Activated naive CD8-positive, alpha-beta T cell treated with anti-CD3 and anti-CD28 coated beads, Interleukin-2, amount 50 U/mL, for 24 hours (primary cell): ENCODE results near the gene LRRC8A.
A peak's percentile ranks its signal among the peaks of the same experiment; 100 is the strongest.
"Not testable (repeated sequence)": the region's sequence is repeated elsewhere in the genome, so short reads cannot be mapped to it uniquely, and the experiment has no call there.

Experiments used
- ATAC-seq: fragments of 150-1000 bp; cut with Tn5 transposase; one replicate; pipeline ENCODE4 v1.10.0; 2021
- DNase-seq: peaks from one replicate; pipeline ENCODE4 v3.0.0; 2021
- H3K27ac Mint-ChIP-seq: one replicate; pipeline ENCODE4 v1.8.0; 2021; ENCODE audit warnings: mild to moderate bottlenecking, mixed read lengths
- H3K27me3 Mint-ChIP-seq: one replicate; pipeline ENCODE4 v1.8.0; 2021; ENCODE audit warnings: mixed read lengths
- H3K36me3 Mint-ChIP-seq: one replicate; pipeline ENCODE4 v1.8.0; 2021; ENCODE audit warnings: low read depth, mixed read lengths
- H3K4me1 Mint-ChIP-seq: one replicate; pipeline ENCODE4 v1.8.0; 2021; ENCODE audit warnings: mixed read lengths
- H3K4me3 Mint-ChIP-seq: one replicate; pipeline ENCODE4 v1.8.0; 2021; ENCODE audit warnings: mild to moderate bottlenecking, moderate library complexity, mixed read lengths
- H3K9me3 Mint-ChIP-seq: one replicate; pipeline ENCODE4 v1.8.0; 2021; ENCODE audit warnings: mixed read lengths

Gene LRRC8A

GRCh38 chr9:128881884-128882676 lies at the start of gene LRRC8A, which contains the start of gene KYAT1:
TSS of gene LRRC8A (plus strand) at chr9:128882133. CDS start at chr9:128907165, 25,032 bp downstream.
TSS of gene KYAT1 (minus strand) at chr9:128881950. CDS start at chr9:128845405, 36,545 bp downstream.
- peak within 1 kb of the TSS; percentile 96 for H3K4me3 Mint-ChIP-seq
- peaks cover 41% of the 10 kb centered on the region for H3K4me1 Mint-ChIP-seq

GRCh38 chr9:128833696-128834095 lies 48.2 kb upstream of the LRRC8A start:
- peaks cover 9% of the 10 kb centered on the region for H3K4me1 Mint-ChIP-seq
- H3K9me3 Mint-ChIP-seq = no peaks in the 10 kb centered on the region
- no peak for DNase-seq
- no peaks in the 10 kb centered on the region for H3K27me3 Mint-ChIP-seq
- no peak overlapping the region for H3K27ac Mint-ChIP-seq
- H3K36me3 Mint-ChIP-seq = peaks cover 16% of the 10 kb centered on the region
- no peak for ATAC-seq
- no peak overlapping the region for H3K4me3 Mint-ChIP-seq

More at GRCh38 chr9:128881884-128882676, at the start of gene LRRC8A, which contains the start of gene KYAT1:
- peaks cover 5% of the 10 kb centered on the region for H3K36me3 Mint-ChIP-seq
- H3K9me3 Mint-ChIP-seq = no peaks in the 10 kb centered on the region
- DNase-seq (peak; percentile 99), ATAC-seq (peak; percentile 95)
- peak within 1 kb of the TSS; percentile 87 for H3K27ac Mint-ChIP-seq
- H3K27me3 Mint-ChIP-seq = no peaks in the 10 kb centered on the region

GRCh38 chr9:128835246-128836210 lies 46.4 kb upstream of the LRRC8A start:
- no peak for DNase-seq
- Mint-ChIP-seq H3K4me1 (no peaks in the 10 kb centered on the region), H3K27me3 (no peaks in the 10 kb centered on the region), H3K27ac (no peak overlapping the region), H3K36me3 (peaks cover 11% of the 10 kb centered on the region), H3K9me3 (no peaks in the 10 kb centered on the region), H3K4me3 (no peak overlapping the region)
- no peak for ATAC-seq

- ATAC-seq (no peak), DNase-seq (no peak)
- peaks cover 11% of the 10 kb centered on the region for H3K36me3 Mint-ChIP-seq
- no peak overlapping the region for H3K4me3 Mint-ChIP-seq
- no peak overlapping the region for H3K27ac Mint-ChIP-seq
- no peaks in the 10 kb centered on the region for H3K4me1 Mint-ChIP-seq
- no peaks in the 10 kb centered on the region for H3K27me3 Mint-ChIP-seq
- H3K9me3 Mint-ChIP-seq = no peaks in the 10 kb centered on the region
Observed at GRCh38 chr9:128836509-128837145, 45.3 kb upstream of the LRRC8A start.

GRCh38 chr9:128838338-128838737 lies 43.6 kb upstream of the LRRC8A start:
- no peak for DNase-seq
- H3K9me3 Mint-ChIP-seq = no peaks in the 10 kb centered on the region
- H3K36me3 Mint-ChIP-seq = peaks cover 8% of the 10 kb centered on the region
- H3K27me3 Mint-ChIP-seq = no peaks in the 10 kb centered on the region
- H3K27ac Mint-ChIP-seq = no peak overlapping the region
- H3K4me3 Mint-ChIP-seq = no peak overlapping the region
- ATAC-seq = no peak
- H3K4me1 Mint-ChIP-seq = no peaks in the 10 kb centered on the region

GRCh38 chr9:128840524-128840923 lies 41.4 kb upstream of the LRRC8A start:
- Mint-ChIP-seq H3K36me3 (peaks cover 4% of the 10 kb centered on the region), H3K4me1 (no peaks in the 10 kb centered on the region), H3K27me3 (no peaks in the 10 kb centered on the region), H3K9me3 (no peaks in the 10 kb centered on the region), H3K4me3 (no peak overlapping the region), H3K27ac (no peak overlapping the region)
- DNase-seq (no peak), ATAC-seq (no peak)

GRCh38 chr9:128841694-128842492 lies 40.0 kb upstream of the LRRC8A start:
- Mint-ChIP-seq H3K9me3 (no peaks in the 10 kb centered on the region), H3K36me3 (peaks cover 4% of the 10 kb centered on the region), H3K27ac (no peak overlapping the region), H3K4me1 (no peaks in the 10 kb centered on the region), H3K4me3 (no peak overlapping the region), H3K27me3 (no peaks in the 10 kb centered on the region)
- ATAC-seq = no peak
- no peak for DNase-seq

- not testable (repeated sequence) for H3K36me3 Mint-ChIP-seq, H3K27me3 Mint-ChIP-seq, H3K27ac Mint-ChIP-seq, ATAC-seq, H3K4me3 Mint-ChIP-seq, DNase-seq, H3K9me3 Mint-ChIP-seq, H3K4me1 Mint-ChIP-seq
Observed at GRCh38 chr9:128843171-128843570, 38.8 kb upstream of the LRRC8A start.

GRCh38 chr9:128845186-128845931 lies 36.6 kb upstream of the LRRC8A start:
- Mint-ChIP-seq H3K9me3 (peaks cover under 1% of the 10 kb centered on the region), H3K4me1 (no peaks in the 10 kb centered on the region), H3K36me3 (peaks cover 10% of the 10 kb centered on the region), H3K4me3 (no peak overlapping the region), H3K27me3 (no peaks in the 10 kb centered on the region), H3K27ac (no peak overlapping the region)
- ATAC-seq = no peak
- DNase-seq = no peak

- H3K4me1 Mint-ChIP-seq = no peaks in the 10 kb centered on the region
- peaks cover 13% of the 10 kb centered on the region for H3K9me3 Mint-ChIP-seq
- peaks cover 23% of the 10 kb centered on the region for H3K36me3 Mint-ChIP-seq
- DNase-seq (no peak), ATAC-seq (no peak)
- no peak overlapping the region for H3K4me3 Mint-ChIP-seq
- no peaks in the 10 kb centered on the region for H3K27me3 Mint-ChIP-seq
- no peak overlapping the region for H3K27ac Mint-ChIP-seq
Observed at GRCh38 chr9:128846680-128847030, 35.3 kb upstream of the LRRC8A start.

GRCh38 chr9:128847803-128848202 lies 34.1 kb upstream of the LRRC8A start:
- Mint-ChIP-seq H3K4me3 (no peak overlapping the region), H3K27me3 (no peaks in the 10 kb centered on the region), H3K4me1 (no peaks in the 10 kb centered on the region), H3K27ac (no peak overlapping the region), H3K36me3 (peaks cover 23% of the 10 kb centered on the region), H3K9me3 (peaks cover 14% of the 10 kb centered on the region)
- ATAC-seq (no peak), DNase-seq (no peak)

GRCh38 chr9:128851024-128851423 lies 30.9 kb upstream of the LRRC8A start:
- ATAC-seq, DNase-seq: not testable (repeated sequence)
- H3K36me3 Mint-ChIP-seq = peaks cover 23% of the 10 kb centered on the region

More at GRCh38 chr9:128851024-128851423, 30.9 kb upstream of the LRRC8A start:
- H3K27ac Mint-ChIP-seq, H3K4me1 Mint-ChIP-seq, H3K27me3 Mint-ChIP-seq, H3K4me3 Mint-ChIP-seq: not testable (repeated sequence)
- H3K9me3 Mint-ChIP-seq = peaks cover 14% of the 10 kb centered on the region
